ENCODE data around the gene NEDD9.
A peak's percentile ranks its signal among the peaks of the same experiment; 100 is the strongest.

NEDD9 gene

GRCh38 chr6:11144393-11144851 is 88.0 kb downstream of the NEDD9 start:
- peak; percentile 56 to 57 (median 56) for DNase-seq (ENCODE audit: low read depth in 3 of 3)

GRCh38 chr6:11143394-11144371 is 88.8 kb downstream of the NEDD9 start:
- DNase-seq (ENCODE audit: low read depth in 3 of 3), result no peak

GRCh38 chr6:11142296-11143027 is 90.0 kb downstream of the NEDD9 start:
- DNase-seq (ENCODE audit: low read depth in 3 of 3), result no peak

- no peak for DNase-seq (ENCODE audit: low read depth in 3 of 3)
Observed at GRCh38 chr6:11141295-11141694, 91.2 kb downstream of the NEDD9 start.

GRCh38 chr6:11140056-11140455 is 92.4 kb downstream of the NEDD9 start:
- no peak for DNase-seq (ENCODE audit: low read depth in 3 of 3)

- no peak for DNase-seq (ENCODE audit: low read depth in 3 of 3)
Observed at GRCh38 chr6:11139051-11139960, 93.2 kb downstream of the NEDD9 start.

- no peak for DNase-seq (ENCODE audit: low read depth in 3 of 3)
Observed at GRCh38 chr6:11136809-11137208, 95.7 kb downstream of the NEDD9 start.

All from stimulated activated CD4-positive, alpha-beta T cell treated with anti-CD3 and anti-CD28 coated beads, TNF-alpha, amount 100 ng/mL, for 4 hours (primary cell).